ENCODE results near the gene HOXC10.

Gene HOXC10

GRCh38 chr12:53965281-53966084 lies 19.5 kb upstream of the HOXC10 start:
- DNase-seq (ENCODE audit: low read depth), result no peak

GRCh38 chr12:53966085-53966384 lies 18.9 kb upstream of the HOXC10 start:
- DNase-seq (ENCODE audit: low read depth), result no peak

GRCh38 chr12:53966385-53967133 lies 18.4 kb upstream of the HOXC10 start:
- no peak for DNase-seq (ENCODE audit: low read depth)

GRCh38 chr12:53967421-53967925 lies 17.5 kb upstream of the HOXC10 start:
- no peak for DNase-seq (ENCODE audit: low read depth)

- no peak for DNase-seq (ENCODE audit: low read depth)
Observed at GRCh38 chr12:53968214-53969127, 16.5 kb upstream of the HOXC10 start.

- no peak for DNase-seq (ENCODE audit: low read depth)
Observed at GRCh38 chr12:53969588-53970259, 15.2 kb upstream of the HOXC10 start.

- DNase-seq (ENCODE audit: low read depth), result no peak
Observed at GRCh38 chr12:53970451-53970850, 14.5 kb upstream of the HOXC10 start.

GRCh38 chr12:53971129-53971528 lies 13.8 kb upstream of the HOXC10 start:
- no peak for DNase-seq (ENCODE audit: low read depth)

- no peak for DNase-seq (ENCODE audit: low read depth)
Observed at GRCh38 chr12:53971686-53972085, 13.3 kb upstream of the HOXC10 start.

GRCh38 chr12:53972152-53972702 lies 12.7 kb upstream of the HOXC10 start:
- DNase-seq (ENCODE audit: low read depth), result no peak

- DNase-seq (ENCODE audit: low read depth), result no peak
Observed at GRCh38 chr12:53972722-53973235, 12.2 kb upstream of the HOXC10 start, which contains the start of gene HOXC11. Gene HOXC11, plus strand, starts transcription at chr12:53973126. Its CDS starts 116 bp downstream, at chr12:53973242.

- no peak for DNase-seq (ENCODE audit: low read depth)
Observed at GRCh38 chr12:53973236-53974042, 11.5 kb upstream of the HOXC10 start.

- DNase-seq (ENCODE audit: low read depth), result no peak
Observed at GRCh38 chr12:53974084-53975063, 10.6 kb upstream of the HOXC10 start, which contains the start of gene HOTAIR. Gene HOTAIR, minus strand, starts transcription at chr12:53974954.

- no peak for DNase-seq (ENCODE audit: low read depth)
Observed at GRCh38 chr12:53975064-53975471, 9.9 kb upstream of the HOXC10 start.

- no peak for DNase-seq (ENCODE audit: low read depth)
Observed at GRCh38 chr12:53975479-53976152, 9.3 kb upstream of the HOXC10 start.

- DNase-seq (ENCODE audit: low read depth), result no peak
Observed at GRCh38 chr12:53976172-53976822, 8.6 kb upstream of the HOXC10 start.

- no peak for DNase-seq (ENCODE audit: low read depth)
Observed at GRCh38 chr12:53976823-53977595, 7.9 kb upstream of the HOXC10 start.

All from activated gamma-delta T cell treated with anti-CD3 and anti-CD28 coated beads, Interleukin-2, amount 50 U/mL, for 16 hours (primary cell).